DMS153 treated with DMSO at 0.1 percent for 48 hours (cell line): Measurements from ENCODE around the gene CFAP65.

ENCODE experiments used
- DNase-seq: peaks from one replicate; lab custom pipeline; 2025; ENCODE audit not compliant: unreplicated experiment; lab: John Stamatoyannopoulos, UW

The CFAP65 gene

DNA sequence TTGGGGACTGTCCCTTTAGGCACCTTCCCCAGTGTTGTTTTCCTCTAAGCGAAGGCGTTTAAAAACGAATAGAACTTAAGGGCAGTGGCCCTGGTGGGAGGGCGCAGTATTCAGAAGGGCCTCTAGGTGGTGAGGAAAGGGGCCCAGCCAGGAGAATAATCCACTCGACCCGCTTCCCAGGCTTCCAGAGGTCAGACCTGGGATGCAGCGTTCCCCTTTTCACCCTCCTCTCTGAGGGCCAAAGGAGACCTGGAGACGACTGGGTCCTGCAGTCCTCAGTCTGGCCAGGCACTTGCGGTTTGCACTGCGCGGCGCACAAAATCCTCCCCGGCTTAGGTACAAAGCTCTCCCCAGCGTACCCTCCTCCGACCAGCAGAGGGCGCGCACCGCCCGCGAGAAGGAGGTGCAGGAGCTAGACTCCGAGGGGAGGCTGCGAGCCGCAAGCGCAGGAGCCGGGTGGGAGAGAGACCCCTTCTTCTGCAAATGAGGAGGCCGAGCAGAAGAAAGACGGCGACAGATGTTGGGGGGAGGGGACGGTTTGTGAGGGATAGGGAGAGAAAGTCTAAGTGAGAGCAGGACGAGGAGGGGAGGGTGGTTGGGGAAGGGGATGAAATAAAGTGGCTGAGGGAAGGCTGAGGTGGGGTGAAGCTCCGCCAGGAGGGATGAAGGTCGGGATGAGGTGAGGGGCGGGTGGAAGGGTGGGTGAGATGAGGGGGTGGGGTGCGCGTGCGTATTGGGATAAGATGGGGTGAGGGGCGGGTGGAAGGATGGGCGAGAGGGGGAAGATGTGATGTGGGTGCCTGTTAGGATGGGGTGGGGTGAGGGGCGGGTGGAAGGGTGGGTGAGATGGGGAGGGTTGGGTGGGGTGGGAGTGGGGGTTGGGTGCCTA is 61.2 kb downstream of the CFAP65 start:
- DNase-seq, result peak; percentile 88

DNA sequence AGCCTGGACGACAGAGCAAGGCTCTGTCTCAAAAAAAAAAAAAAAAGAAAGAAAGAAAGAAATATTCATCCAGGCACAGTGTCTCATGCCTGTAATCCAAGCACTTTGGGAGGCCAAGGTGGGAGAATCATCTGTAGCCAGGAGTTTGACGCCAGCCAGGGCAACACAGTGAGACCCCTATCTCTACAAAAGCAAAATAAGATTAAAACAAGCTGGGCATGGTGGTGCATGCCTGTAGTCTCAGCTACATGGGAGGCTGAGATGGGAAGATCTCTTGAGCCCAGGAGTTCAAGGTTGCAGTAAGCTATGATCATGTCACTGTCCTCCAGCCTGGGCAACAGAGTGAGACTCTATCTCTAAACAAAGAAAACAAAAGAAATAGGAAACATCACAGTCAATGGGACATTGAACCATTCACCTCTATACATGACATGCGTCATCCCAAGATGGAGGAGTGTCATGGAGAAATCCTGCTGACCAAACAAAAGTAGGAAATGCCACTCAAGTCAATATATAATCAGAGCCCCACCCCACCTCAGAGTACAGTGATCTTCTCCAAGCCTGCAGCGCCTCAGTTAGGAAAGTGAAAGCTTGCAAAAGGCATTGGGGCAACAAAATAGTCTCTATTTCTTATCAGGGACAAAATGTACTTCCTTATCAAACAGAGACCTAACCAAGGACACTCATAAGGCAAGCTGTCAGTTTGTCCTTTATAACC is 66.1 kb downstream of the CFAP65 start:
- DNase-seq, result no peak

GRCh38 chr2:218970894-218971293 is 70.4 kb downstream of the CFAP65 start:
- DNase-seq, result no peak

- DNase-seq, result peak; percentile 41
These were observed 77.1 kb downstream of the CFAP65 start for GRCh38 chr2:218964041-218964771.

- no peak for DNase-seq
These were observed 77.7 kb downstream of the CFAP65 start for GRCh38 chr2:218963601-218964000.

- peak; percentile 96 for DNase-seq
These were observed 78.3 kb downstream of the CFAP65 start for GRCh38 chr2:218962859-218963492.

DNA sequence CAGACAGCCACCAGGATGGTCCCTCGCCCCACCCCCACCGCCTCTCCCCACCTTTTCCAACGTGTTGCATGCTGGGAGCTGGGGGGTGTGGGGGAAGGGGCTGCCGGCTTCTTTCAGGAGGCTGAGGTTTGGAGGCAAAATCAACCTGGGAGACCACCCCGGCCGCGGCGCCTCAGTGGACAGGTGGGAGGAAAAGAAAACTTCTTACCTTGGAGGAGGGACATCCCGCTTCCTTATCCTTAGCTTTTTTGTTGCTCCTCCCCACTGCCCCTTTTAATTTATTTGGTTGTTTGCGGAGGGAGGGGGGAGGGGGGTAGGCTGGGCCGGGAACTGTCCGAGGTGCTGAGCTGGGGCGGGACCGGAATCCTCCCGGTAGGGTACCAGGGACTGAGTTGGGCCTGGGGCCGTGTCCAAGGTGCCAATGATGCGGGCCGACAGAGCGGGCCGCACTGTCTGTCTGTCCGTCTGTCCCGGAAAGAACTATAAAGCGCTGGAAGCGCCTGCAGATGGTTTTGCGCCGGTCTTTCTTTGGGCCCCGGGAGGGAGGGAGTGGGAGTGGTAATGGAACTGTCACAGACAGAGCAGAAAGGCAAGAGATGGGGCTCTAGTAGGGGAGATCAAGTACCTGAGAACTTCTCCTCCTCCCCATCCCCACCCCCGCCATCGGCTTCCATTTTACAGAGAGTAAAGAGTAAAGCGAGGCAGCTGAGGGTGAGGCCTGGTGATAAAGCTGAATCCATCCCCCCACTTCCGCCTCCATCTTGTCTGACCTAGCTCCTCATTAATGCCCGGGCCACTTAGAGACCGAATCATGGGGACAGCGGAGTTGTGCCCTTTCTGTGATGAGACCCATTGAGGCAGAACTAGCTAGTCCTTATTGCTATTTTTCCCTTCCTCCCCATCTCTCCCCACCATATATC is 79.4 kb downstream of the CFAP65 start:
- DNase-seq, result peak; percentile 27

DNA sequence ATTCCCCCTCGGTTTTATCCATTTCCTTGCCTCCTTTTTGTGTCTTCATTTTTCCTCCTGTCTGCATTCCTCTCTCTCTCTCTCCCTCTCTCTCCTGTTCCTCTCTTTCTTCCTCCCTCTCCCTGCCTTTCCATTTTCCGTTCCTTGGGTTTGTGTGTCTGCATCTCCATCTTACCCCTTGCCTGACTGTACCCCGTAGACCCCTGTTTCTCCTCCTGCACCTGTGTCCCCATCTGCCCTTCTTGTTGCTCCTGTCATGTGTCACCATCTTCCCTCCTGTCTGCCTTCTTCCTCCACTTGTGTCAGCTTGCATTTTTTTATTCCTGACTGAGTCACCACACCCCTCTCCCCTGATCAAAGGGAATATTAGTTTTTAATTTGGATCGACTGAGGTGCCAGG is 80.1 kb downstream of the CFAP65 start:
- no peak for DNase-seq

DNA sequence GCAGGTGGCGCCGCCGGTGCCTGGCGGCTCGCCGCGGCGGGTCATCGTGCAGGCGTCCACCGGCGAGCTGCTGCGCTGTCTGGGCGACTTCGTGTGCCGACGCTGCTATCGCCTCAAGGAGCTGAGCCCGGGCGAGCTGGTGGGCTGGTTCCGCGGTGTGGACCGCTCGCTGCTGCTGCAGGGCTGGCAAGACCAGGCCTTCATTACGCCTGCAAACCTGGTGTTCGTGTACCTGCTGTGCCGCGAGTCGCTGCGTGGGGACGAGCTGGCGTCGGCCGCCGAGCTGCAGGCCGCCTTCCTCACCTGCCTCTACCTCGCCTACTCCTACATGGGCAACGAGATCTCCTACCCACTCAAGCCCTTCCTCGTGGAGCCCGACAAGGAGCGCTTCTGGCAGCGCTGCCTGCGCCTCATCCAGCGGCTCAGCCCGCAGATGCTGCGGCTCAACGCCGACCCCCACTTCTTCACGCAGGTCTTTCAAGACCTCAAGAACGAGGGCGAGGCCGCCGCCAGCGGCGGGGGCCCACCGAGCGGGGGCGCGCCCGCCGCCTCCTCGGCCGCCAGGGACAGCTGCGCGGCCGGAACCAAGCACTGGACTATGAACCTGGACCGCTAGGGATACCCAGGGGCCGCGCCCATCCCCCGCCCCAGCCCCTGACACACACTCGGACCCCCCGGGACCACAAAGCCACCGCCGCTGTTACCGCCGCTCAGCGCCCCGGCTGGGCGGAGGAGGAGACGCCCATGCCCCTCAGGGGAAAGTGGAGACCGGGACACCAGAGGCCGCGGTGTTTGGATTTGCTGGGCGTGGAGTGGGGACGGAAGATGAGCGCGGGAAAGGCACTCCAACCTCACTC is 80.8 kb downstream of the CFAP65 start:
- no peak for DNase-seq

DNA sequence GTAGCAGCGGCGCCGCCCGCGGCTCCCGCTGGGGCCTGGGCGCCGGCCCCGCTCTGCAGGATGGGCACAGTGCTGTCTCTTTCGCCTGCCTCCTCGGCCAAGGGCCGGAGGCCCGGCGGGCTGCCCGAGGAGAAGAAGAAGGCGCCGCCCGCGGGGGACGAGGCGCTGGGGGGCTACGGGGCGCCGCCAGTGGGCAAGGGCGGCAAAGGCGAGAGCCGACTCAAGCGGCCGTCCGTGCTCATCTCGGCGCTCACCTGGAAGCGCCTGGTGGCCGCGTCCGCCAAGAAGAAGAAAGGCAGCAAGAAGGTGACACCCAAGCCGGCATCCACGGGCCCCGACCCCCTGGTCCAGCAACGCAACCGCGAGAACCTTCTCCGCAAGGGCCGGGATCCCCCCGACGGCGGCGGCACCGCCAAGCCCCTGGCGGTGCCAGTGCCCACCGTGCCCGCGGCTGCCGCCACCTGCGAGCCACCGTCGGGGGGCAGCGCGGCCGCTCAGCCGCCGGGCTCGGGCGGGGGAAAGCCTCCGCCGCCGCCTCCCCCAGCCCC is 81.5 kb downstream of the CFAP65 start:
- no peak for DNase-seq

DNA sequence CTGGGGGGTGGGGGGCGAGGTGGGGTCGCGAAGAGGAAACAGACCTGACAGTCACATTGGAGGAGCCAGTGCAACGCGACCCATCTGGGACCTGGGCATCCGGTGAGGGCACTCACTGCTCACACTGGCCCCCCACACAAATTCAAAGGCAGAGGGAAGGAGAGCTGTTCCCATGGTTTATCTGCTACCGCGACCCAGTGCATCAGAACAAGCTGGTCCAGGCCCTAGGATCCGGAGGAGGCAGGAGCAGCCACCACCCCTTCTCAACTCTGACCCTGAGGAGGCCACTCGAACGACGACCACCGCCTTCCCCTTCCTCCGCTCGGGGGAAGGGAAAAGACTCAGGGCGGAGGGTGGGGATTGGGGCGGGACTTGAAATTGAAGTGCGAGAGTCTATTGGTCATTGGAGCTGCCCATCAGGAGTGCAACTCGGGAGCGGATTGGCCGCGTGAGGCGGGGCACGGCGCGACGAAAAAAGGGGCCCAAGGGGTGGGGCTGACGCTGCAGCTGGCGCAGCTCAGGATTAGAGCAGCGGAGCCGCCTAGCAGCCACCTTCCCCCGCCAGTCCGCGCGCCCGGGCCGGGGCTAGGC is 82.1 kb downstream of the CFAP65 start, which contains the start of gene CDK5R2:
TSS of gene CDK5R2 (plus strand) at position 526 of the 591 bp plus-strand sequence. CDS start 155 bp downstream, outside the sequence.
- peak; percentile 79 for DNase-seq

DNA sequence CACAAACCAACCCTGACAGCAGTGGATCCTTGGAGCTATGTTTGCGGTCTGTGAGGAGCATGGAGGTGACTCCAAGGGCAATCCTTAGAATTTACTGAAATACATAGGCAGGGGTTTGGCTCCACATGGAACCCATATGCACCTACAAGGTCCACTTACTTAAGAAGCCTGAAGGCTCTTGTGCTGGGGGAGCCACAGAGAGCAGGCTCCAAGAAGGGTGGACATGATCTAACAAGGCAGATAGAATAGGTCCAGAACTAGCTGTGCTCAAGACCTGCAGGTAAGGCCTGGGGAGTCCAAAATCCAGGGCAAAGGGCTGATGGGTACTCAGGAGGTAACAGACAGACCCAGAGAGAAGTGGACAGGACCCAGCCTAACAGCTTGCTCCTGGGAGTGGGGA is 83.0 kb downstream of the CFAP65 start:
- no peak for DNase-seq

DNA sequence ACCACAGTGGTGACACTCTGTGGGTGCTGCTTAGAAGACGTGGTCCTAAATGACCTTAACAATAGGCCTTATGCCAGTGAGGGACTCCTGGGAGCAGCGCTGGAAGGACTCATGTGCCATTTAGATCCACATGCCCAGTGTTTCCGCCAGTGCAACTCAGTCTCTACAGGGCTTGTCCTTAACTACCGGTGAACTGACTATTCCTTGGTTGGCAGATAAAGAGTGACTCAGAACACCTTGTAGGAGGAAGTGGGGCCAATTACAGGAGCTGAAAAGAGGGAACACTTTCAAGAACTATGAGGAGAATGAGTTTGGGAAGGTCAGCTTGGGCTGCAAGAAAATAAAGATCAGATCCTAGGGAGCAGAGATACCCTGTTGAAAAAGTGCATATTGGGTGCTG is 83.6 kb downstream of the CFAP65 start:
- DNase-seq, result no peak

DNA sequence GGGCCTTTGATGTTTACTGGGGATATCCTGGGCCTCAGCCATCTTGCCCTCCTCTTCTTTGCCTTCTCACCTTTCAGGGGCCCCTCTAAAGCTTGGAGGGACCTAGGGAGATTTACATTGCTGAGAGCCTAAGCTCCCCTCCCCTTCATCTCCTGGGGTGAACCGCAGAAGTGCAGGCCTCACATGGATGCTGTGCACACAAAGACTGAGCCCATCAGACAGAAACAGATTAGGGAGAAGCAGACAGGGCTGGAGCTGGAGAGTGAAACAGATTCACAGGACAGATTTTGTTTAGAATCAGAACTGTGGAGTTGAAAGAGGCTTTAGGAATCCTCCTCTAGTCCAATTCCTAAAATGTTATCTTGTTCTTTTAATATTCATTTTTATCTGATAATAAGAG is 85.3 kb downstream of the CFAP65 start:
- no peak for DNase-seq

GRCh38 chr2:218954541-218955300 is 86.6 kb downstream of the CFAP65 start:
- no peak for DNase-seq

GRCh38 chr2:218953366-218953954 is 87.9 kb downstream of the CFAP65 start:
- no peak for DNase-seq
